Loucy (cell line): ENCODE data around the gene TAF1A.

Experiments
- EZH2phosphoT487 ChIP-seq: fragments of 200-600 bp; IDR thresholded peaks from 2 replicates; pipeline ENCODE4 v1.6.1; 2018; ENCODE audit warnings: antibody characterized with exemption, mild to moderate bottlenecking, moderate library complexity, borderline replicate concordance
- TF ChIP-seq, protein P1 (sequence below): fragments of 200-600 bp; sonication (generic); conservative IDR thresholded peaks from 2 replicates; pipeline ENCODE4 v1.5.1; 2014; ENCODE audit warnings: mild to moderate bottlenecking, antibody characterized with exemption, low read length

GRCh38 chr1:222613627-222614026 lies 23.9 kb upstream of the TAF1A start:
- TF ChIP-seq, protein P1, sequence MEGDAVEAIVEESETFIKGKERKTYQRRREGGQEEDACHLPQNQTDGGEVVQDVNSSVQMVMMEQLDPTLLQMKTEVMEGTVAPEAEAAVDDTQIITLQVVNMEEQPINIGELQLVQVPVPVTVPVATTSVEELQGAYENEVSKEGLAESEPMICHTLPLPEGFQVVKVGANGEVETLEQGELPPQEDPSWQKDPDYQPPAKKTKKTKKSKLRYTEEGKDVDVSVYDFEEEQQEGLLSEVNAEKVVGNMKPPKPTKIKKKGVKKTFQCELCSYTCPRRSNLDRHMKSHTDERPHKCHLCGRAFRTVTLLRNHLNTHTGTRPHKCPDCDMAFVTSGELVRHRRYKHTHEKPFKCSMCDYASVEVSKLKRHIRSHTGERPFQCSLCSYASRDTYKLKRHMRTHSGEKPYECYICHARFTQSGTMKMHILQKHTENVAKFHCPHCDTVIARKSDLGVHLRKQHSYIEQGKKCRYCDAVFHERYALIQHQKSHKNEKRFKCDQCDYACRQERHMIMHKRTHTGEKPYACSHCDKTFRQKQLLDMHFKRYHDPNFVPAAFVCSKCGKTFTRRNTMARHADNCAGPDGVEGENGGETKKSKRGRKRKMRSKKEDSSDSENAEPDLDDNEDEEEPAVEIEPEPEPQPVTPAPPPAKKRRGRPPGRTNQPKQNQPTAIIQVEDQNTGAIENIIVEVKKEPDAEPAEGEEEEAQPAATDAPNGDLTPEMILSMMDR: no peak
- TF ChIP-seq EZH2phosphoT487: no peak
